ENCODE results near the gene SLC35F3.

The SLC35F3 gene

GRCh38 chr1:234008591-234008990 lies 104.1 kb downstream of the SLC35F3 start:
- no peak for TF ChIP-seq CTCF (IDR thresholded peaks at IDR 0.05; ENCODE audit: low read depth, low read length, missing control alignments)
- DNase-seq (ENCODE audit: extremely low read depth, low read depth): no peak
- H3K4me3 ChIP-seq (replicated peaks; ENCODE audit: low read depth, low read length): no peak overlapping the region

DNA sequence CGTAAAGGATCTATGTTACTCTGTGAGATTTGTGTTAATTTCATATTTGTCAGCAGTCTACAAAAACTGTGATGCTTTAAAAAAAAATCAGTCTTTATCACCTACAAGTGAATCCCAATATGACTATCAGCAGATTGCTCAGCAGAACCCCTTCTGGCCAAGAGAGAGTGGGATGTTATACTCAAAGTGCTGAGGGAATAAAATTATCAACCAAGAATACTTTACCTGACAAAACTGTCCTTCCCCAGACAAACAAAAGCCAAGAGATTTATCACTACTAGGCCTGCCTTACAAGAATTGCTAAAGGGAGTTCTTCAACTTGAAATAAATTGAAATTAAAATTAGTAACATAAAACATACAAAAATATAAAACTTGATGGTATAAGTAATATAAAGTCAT lies 105.2 kb downstream of the SLC35F3 start:
- DNase-seq (ENCODE audit: extremely low read depth, low read depth): no peak
- no peak for TF ChIP-seq CTCF (IDR thresholded peaks at IDR 0.05; ENCODE audit: low read depth, low read length, missing control alignments)
- H3K4me3 ChIP-seq (replicated peaks; ENCODE audit: low read depth, low read length): no peak overlapping the region

DNA sequence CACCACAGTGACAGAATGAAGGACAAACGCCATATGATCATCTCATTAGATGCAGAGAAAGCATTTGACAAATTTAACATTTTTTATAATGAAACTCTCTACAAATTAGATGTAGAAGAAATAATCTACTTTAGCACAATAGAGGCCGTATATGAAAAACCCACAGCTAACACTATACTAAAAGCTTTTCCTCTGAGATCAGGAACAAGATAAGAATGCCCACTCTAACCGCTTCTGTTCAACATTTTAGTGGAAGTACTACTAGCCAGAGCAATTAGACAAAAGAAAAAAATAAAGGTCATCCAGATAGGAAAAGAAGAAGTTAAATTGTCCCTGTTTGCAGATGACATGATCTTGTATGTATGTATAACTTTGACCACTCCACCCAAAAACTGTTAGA lies 109.7 kb downstream of the SLC35F3 start:
- no peak overlapping the region for H3K4me3 ChIP-seq (replicated peaks; ENCODE audit: low read depth, low read length)
- DNase-seq (ENCODE audit: extremely low read depth, low read depth): no peak
- no peak for TF ChIP-seq CTCF (IDR thresholded peaks at IDR 0.05; ENCODE audit: low read depth, low read length, missing control alignments)

- no peak overlapping the region for H3K4me3 ChIP-seq (replicated peaks; ENCODE audit: low read depth, low read length)
- no peak for TF ChIP-seq CTCF (IDR thresholded peaks at IDR 0.05; ENCODE audit: low read depth, low read length, missing control alignments)
- DNase-seq (ENCODE audit: extremely low read depth, low read depth): no peak
Measured at GRCh38 chr1:234018816-234019215, 114.3 kb downstream of the SLC35F3 start.

GRCh38 chr1:234019387-234019786 lies 114.9 kb downstream of the SLC35F3 start:
- H3K4me3 ChIP-seq (replicated peaks; ENCODE audit: low read depth, low read length): no peak overlapping the region
- TF ChIP-seq CTCF (IDR thresholded peaks at IDR 0.05; ENCODE audit: low read depth, low read length, missing control alignments): no peak

DNA sequence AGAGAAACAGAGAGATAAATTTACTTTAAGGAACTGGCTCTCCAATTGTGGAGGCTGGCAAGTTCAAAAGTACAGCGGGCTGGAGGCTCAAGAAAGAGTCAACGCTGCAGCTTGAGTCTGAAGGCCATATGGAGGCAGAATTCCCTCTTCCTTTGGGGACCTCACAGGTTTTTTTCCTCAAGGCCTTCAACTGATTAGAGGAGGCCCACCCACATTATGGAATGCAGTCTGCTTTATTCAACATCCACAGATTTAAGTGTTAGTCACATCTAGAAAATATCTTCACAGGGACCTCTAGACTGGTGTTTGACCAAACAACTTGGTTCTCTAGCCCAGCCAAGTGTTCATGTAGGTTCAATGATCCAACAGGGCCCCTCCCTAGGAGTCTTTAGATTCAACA lies 117.8 kb downstream of the SLC35F3 start:
- no peak overlapping the region for H3K4me3 ChIP-seq (replicated peaks; ENCODE audit: low read depth, low read length)
- no peak for TF ChIP-seq CTCF (IDR thresholded peaks at IDR 0.05; ENCODE audit: low read depth, low read length, missing control alignments)
- DNase-seq (ENCODE audit: extremely low read depth, low read depth): no peak

More at GRCh38 chr1:234019387-234019786, 114.9 kb downstream of the SLC35F3 start:
- DNase-seq (ENCODE audit: extremely low read depth, low read depth): no peak

GRCh38 chr1:234039603-234040002 lies 135.1 kb downstream of the SLC35F3 start:
- TF ChIP-seq CTCF (IDR thresholded peaks at IDR 0.05; ENCODE audit: low read depth, low read length, missing control alignments): no peak
- DNase-seq (ENCODE audit: extremely low read depth, low read depth): no peak
- no peak overlapping the region for H3K4me3 ChIP-seq (replicated peaks; ENCODE audit: low read depth, low read length)

All from HFF-Myc (cell line).